ENCODE data around the gene SBK1.

The SBK1 gene

DNA sequence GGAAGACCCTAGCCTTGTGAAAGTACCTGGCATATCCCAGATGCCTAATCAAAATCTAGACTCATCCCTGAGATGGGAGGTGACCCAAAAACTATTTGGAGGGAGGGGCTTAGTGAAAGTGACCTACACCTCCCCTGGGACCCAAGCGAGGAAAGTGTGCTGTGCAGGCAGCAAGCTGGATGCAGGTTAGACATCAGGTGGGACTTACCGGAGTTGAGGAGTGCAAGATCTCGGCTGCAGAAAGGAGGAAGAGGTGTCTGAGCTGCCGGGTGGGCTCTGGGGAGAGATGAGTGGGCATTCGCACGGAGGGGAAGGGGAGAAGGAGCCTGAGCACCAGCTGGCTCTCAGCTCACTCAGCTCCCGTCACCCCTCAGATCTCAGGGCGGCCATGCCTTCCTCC lies 10.3 kb upstream of the SBK1 start:
- DNase-seq (ENCODE audit: low read depth), result no peak

DNA sequence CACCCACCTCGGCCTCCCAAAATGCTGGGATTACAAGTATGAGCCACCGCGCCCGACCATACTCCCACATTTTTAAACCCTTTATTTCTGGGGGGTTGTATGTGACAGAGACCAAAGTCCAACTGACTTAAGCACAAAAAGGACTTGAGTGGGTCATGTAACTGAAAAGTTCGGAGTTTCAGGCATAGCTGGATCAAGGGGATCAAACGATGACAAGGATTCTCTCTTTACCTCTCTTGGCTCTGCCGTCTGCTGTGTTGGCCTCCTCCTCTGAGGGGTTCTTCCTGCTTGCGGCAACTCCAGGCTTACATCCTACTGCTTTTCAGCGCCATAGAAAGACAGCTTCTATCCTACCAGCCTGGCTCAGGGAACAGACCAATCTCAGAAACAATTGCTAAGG lies 9.2 kb upstream of the SBK1 start:
- DNase-seq (ENCODE audit: low read depth), result no peak

- DNase-seq (ENCODE audit: low read depth), result no peak
These were observed 8.3 kb upstream of the SBK1 start for GRCh38 chr16:28283798-28284577.

GRCh38 chr16:28285649-28286048 lies 6.7 kb upstream of the SBK1 start:
- no peak for DNase-seq (ENCODE audit: low read depth)

DNA sequence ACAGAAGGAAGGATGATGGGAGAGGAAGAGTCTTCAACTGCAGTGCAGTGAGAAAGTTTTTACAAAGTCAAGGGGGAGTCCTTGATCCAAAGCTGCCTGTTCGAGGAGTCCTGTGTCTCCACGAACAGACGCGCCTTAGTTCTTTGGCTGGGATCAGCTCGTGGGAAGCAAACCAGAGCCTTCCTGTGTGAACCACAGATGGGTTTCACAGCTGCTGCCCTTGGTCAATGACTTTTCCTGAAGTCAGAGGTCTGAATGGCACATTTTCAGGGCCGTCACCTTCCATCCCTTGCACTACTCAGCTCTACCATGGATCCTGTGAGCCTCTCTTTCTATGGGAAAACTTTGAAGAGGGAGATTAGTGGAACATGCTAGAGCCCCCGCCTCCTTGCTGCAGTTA lies 4.2 kb upstream of the SBK1 start:
- DNase-seq (ENCODE audit: low read depth), result no peak

GRCh38 chr16:28289048-28289447 lies 3.3 kb upstream of the SBK1 start:
- no peak for DNase-seq (ENCODE audit: low read depth)

DNA sequence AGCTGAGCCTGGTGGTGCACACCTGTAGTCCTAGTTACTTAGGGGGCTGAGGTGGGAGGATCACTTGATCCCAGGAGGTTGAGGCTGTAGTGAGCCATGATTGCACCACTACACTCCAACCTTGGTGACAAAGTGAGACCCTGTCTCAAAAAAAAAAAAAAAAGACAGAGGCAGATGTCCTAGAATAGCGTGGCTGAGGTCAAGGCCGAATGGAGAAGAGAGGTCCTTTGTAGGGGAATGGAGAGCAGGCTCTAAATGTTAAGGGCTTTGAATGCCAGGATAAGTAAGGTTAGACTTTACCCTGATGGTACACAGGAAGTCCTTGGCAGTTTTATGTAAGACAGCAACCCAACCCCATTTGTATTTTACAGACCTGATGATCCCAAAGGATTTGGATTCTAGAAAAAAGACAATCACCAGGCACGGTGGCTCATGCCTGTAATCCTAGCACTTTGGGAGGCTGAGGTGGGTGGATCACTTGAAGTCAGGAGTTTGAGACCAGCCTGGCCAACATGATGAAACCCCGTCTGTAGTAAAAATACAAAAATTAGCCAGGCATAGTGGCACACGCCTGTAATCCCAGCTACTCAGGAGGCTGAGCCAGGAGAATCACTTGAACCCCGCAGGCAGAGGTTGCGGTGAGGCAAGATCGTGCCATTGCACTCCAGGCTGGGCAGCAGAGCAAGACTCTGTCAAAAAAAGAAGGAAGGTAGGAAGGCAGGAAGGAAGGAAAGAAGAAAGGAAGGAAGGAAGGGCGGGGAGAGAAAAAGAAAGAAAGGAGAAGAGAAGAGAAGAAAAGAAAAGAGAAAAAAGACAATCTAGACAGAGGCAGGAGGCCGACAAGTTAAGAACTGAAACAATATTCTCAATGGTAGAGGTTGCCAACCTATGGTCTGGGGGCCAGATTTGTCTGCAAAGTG lies 2.1 kb upstream of the SBK1 start:
- DNase-seq (ENCODE audit: low read depth), result no peak

GRCh38 chr16:28290859-28291254 lies 1.5 kb upstream of the SBK1 start:
- DNase-seq (ENCODE audit: low read depth), result no peak

DNA sequence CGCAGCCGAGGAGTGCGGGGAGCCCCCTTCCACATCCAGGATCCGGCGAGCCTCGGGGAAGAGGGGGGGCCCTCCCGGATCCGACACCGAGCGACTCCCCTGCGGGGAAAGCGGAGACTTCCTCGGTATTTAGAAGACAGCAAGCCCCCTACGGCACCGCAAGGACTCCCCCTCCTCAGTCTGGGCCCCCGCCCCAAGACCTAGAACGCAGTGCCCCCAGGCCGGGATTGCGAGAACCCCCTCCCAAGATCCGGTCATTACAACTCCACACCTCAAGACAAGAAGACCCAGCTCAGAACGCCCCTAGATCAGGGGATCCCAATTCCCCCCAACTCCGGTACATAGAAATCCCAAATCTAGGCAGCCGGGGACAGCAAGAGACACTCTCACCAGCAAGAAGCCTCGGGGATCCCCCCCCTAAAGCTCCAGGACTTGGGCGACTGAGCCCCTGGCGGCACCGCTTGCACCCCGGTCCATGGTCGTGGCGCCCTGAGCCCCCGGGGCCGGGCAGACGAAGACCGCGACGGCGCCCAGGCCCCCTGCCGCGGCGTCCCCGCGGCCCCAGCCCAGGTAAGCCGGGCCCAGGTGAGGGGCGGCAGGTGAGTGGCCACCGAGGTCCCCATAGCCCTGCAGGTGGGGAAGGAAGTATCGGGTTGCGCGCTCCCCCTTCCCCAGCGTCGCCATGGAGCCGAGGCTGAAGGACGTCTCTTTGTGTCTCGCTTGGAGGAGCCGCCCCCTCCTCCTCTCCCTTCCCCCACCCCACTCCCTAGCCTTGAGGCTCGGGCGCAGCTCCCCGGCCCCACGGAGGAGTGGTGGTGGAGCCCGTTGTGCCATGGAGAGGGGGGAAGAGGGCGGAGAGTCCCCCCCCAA lies 641 bp downstream of the SBK1 start:
- DNase-seq (ENCODE audit: low read depth), result no peak

- DNase-seq (ENCODE audit: low read depth), result no peak
These were observed 1.3 kb downstream of the SBK1 start for GRCh38 chr16:28293601-28293960.

GRCh38 chr16:28294201-28294600 lies 1.9 kb downstream of the SBK1 start:
- no peak for DNase-seq (ENCODE audit: low read depth)

- DNase-seq (ENCODE audit: low read depth), result no peak
These were observed 3.0 kb downstream of the SBK1 start for GRCh38 chr16:28295276-28295675.

DNA sequence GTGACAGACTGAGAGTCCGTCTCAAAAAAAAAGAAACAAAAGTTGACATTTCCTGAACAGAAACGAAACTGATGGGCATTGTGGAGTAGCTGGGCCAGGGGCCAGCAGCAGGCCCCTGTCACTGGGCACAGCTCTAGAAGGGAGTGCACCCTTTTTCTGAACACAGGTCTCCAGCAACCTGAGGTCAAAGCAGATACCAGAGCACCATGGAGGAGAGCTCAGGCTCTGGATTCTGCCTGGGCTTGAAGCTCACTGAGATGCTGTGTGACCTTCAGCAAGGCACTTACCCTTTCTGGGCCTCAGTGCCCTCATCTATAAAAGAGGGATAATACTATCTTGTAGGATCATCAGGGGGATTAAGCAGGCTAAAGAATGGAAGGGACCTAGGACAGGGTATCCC lies 5.0 kb downstream of the SBK1 start:
- no peak for DNase-seq (ENCODE audit: low read depth)

GRCh38 chr16:28297784-28298510 lies 5.6 kb downstream of the SBK1 start:
- DNase-seq (ENCODE audit: low read depth), result no peak

GRCh38 chr16:28298511-28298878 lies 6.2 kb downstream of the SBK1 start:
- no peak for DNase-seq (ENCODE audit: low read depth)

- DNase-seq (ENCODE audit: low read depth), result no peak
These were observed 8.0 kb downstream of the SBK1 start for GRCh38 chr16:28300327-28300726.

DNA sequence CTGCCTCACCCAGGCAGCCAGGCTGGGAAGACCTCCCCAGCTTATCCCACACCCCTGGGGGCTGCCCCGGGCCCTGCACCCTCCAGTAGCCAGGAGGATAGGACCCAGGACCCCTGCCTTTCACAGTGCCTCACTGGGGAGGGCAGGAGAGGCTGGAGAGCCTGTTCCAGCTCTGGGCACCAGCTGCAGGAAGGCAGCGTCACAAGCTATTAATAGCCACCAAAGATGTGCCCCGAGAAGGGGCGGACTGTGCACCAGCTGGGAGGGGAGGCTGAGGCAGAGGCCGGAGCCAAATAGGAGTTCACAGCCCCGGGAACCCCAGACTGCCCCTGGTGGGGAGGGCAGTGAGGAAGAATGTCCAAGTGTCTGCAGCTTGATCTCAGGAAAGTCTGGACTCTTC lies 8.8 kb downstream of the SBK1 start:
- no peak for DNase-seq (ENCODE audit: low read depth)

DNA sequence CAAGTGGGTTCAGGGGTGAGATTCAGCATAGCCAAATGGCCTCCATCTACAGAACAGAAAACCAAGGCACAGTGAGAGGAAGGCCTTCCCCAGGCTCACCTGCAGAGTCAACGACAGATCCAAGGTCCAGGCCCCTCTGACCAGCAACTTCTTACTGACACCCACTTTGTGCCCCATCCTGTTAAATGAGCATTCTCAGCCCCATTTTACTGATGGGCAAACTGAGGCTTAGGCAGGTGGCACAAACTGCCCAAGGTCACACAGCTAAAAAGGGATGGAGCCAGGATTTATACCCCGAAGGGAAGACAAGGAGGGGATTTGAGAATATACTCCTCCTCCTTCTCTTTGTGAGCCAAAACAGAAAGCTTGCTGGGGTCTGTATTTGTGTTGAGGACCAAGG lies 9.3 kb downstream of the SBK1 start:
- no peak for DNase-seq (ENCODE audit: low read depth)

GRCh38 chr16:28303132-28303531 lies 10.8 kb downstream of the SBK1 start:
- no peak for DNase-seq (ENCODE audit: low read depth)

DNA sequence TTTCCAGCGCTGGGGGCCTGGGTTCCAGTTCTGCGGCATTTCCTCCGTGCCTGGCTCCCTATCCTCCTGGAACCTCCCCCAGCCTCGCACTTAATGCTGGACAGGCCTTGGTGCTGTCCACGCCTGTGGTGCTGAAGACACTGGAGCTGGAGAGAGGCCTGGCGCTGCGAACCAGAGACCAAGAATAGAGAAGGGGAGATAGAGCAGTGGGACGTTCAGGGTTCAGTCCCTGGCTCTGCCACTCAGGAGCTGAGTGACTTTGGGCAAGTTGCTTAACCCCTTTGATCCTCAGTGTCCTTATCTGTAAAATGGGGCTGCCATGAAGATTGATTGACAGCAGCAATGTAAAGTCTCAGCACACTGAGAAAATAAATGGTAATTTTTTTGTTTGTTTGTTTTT lies 11.9 kb downstream of the SBK1 start:
- no peak for DNase-seq (ENCODE audit: low read depth)

DNA sequence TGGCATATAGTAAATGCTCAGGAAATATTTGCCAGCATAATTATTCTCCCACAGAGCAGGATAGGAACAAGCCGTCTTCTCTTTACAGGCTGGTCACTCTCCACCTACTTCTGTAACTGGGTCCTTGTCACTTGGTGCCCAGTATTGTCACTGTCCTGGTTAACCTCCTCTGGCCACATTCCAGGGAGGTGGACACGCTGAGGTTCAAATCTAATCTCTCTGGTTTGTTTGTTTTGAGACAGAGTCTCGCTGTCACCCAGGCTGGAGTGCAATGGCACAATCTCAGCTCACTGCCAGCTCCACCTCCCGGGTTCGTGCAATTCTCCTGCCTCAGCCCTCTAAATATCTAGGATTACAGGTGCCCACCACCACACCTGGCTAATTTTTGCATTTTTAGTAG lies 15.6 kb downstream of the SBK1 start:
- no peak for DNase-seq (ENCODE audit: low read depth)

All from T follicular helper cell (primary cell).